Activated CD4-positive, alpha-beta T cell treated with anti-CD3 and anti-CD28 coated beads for 36 hours (primary cell): Measurements from ENCODE around the gene FITM2. TPM values are rescaled to one million over a fixed set of nuclear protein-coding genes. Genes with fewer than 3 reads are reported as not detected.
"Not testable (repeated sequence)": the region's sequence is repeated elsewhere in the genome, so short reads cannot be mapped to it uniquely, and the experiment has no call there.

Source experiments
- ATAC-seq: fragments of 200-7000 bp; cut with Tn5 transposase; one replicate; pipeline ENCODE4 v1.10.0; 2021; ENCODE audit warnings: mild to moderate bottlenecking, moderate library complexity
- CTCF ChIA-PET: fragments of 350-600 bp; sonication (Branson Sonifier 250); formaldehyde crosslinking; loops from one replicate; lab custom pipeline; 2021; ENCODE audit warnings: antibody characterized with exemption; lab: Charles Lee
- POLR2A ChIA-PET: fragments of 350-600 bp; sonication (Branson Sonifier 250); formaldehyde crosslinking; loops from one replicate; lab custom pipeline; 2021; ENCODE audit warnings: antibody characterized with exemption, inconsistent platforms; lab: Charles Lee
- DNase-seq: peaks from one replicate; pipeline ENCODE4 v3.0.0-alpha.2; 2020
- H3K27ac Mint-ChIP-seq: one replicate; pipeline ENCODE4 v1.8.0; 2021; ENCODE audit warnings: mixed read lengths
- H3K27me3 Mint-ChIP-seq: one replicate; pipeline ENCODE4 v1.8.0; 2021; ENCODE audit warnings: mixed read lengths
- H3K36me3 Mint-ChIP-seq: one replicate; pipeline ENCODE4 v1.8.0; 2021; ENCODE audit warnings: low read depth, mixed read lengths
- H3K4me1 Mint-ChIP-seq: one replicate; pipeline ENCODE4 v1.8.0; 2021; ENCODE audit warnings: mixed read lengths
- H3K4me3 Mint-ChIP-seq: one replicate; pipeline ENCODE4 v1.8.0; 2021; ENCODE audit warnings: mild to moderate bottlenecking, moderate library complexity, mixed read lengths
- H3K9me3 Mint-ChIP-seq: one replicate; pipeline ENCODE4 v1.8.0; 2021; ENCODE audit warnings: low read depth, mixed read lengths
- intact Hi-C, 2 experiments: fragments of 100-400 bp; cut with DNase I in 1 of 2; cut with micrococcal nuclease in 1 of 2; formaldehyde crosslinking; loops; one replicate each; pipeline versions ENCODE4 v1.14.2 to v1.15.1; 2022 to 2024; cut with DNase I, micrococcal nuclease
- total RNA-seq, 2 experiments: library from RNA; stranded (reverse); gene quantifications; one replicate each; pipeline ENCODE4 v1.2.3, GENCODE V29; 2021

The FITM2 gene
- total RNA-seq, 2 experiments from 2014 or later = 2.1 to 2.2 TPM

DNA sequence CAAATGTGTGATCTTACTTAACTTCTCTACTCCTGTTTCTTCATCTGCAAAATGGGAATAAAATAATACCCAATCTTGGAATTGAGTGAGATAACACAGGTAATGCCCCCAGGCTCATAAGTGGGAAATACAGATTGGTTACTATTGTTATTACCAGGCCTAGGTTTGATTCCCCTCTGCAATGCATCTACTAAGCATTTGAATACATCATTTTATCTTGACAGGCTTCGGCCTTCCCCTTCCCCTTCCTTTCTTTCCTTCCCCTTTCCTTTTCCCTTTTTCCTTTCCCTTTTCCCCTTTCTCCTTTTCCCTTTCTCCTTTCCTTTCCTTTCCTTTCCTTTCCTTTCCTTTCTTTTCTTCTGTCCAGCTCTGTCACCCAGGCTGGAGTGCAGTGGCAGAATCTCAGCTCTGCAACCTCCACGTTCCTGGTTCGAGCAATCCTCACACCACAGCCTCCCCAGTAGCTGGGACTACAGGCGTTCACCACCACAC, 37.2 kb upstream of the FITM2 start:
- POLR2A ChIA-PET = no interaction called here
- Mint-ChIP-seq H3K36me3 (no peaks in the 10 kb centered on the region), H3K4me1 (no peaks in the 10 kb centered on the region), H3K4me3 (no peak overlapping the region), H3K9me3 (no peaks in the 10 kb centered on the region), H3K27ac (no peak overlapping the region), H3K27me3 (peaks cover 6% of the 10 kb centered on the region)
- intact Hi-C loops = no loop called here
- CTCF ChIA-PET = interaction anchor here (0.6 to 0.8 kb wide), 2 partner anchors 9 to 113 kb away, joined by 3 read pairs; no protein-coding TSS in a partner anchor
- DNase-seq (no peak), ATAC-seq (no peak)

DNA sequence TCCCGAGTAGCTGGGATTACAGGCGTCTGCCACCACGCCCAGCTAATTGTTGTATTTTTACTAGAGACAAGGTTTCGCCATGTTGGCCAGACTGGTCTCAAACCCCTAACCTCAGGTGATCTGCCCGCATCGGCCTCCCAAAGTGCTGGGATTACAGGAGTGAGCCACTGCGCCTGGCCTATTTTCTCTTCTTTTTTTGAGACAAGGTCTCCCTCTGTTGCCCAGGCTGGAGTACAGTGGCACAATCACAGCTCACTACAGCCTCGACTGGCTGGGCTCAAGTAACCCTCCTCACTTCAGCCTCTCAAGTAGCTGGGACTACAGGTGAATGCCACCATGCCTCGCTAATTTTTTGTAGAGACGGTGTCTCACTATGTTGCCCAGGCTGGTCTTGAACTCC, 34.9 kb upstream of the FITM2 start:
- intact Hi-C loops, CTCF ChIA-PET, DNase-seq, H3K27ac Mint-ChIP-seq, ATAC-seq, H3K4me3 Mint-ChIP-seq, POLR2A ChIA-PET, H3K36me3 Mint-ChIP-seq, H3K9me3 Mint-ChIP-seq, H3K27me3 Mint-ChIP-seq, H3K4me1 Mint-ChIP-seq: not testable (repeated sequence)

DNA sequence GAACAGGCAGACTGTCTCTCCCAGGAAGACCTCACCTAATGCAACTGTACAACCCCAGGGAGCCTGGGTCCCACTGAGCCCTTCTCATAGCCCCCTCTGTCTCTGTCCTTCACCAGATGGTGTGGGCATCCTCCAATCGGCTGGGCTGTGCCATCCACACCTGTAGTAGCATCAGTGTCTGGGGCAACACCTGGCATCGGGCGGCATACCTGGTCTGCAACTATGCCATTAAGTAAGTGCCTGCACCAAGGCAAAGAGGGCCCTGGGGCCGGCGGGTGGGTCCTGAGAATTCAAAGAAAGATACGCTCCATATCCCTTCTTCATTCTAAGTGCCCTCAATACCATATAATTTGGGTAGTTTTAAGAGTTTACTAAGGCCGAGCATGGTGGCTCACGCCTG, 34.1 kb upstream of the FITM2 start:
- H3K27me3 Mint-ChIP-seq = peaks cover 4% of the 10 kb centered on the region
- no peaks in the 10 kb centered on the region for H3K9me3 Mint-ChIP-seq
- ChIA-PET CTCF (no interaction called here), POLR2A (no interaction called here)
- H3K4me3 Mint-ChIP-seq = no peak overlapping the region
- intact Hi-C loops = no loop called here
- no peaks in the 10 kb centered on the region for H3K36me3 Mint-ChIP-seq
- DNase-seq = no peak
- ATAC-seq = no peak
- H3K27ac Mint-ChIP-seq = no peak overlapping the region
- H3K4me1 Mint-ChIP-seq = no peaks in the 10 kb centered on the region

DNA sequence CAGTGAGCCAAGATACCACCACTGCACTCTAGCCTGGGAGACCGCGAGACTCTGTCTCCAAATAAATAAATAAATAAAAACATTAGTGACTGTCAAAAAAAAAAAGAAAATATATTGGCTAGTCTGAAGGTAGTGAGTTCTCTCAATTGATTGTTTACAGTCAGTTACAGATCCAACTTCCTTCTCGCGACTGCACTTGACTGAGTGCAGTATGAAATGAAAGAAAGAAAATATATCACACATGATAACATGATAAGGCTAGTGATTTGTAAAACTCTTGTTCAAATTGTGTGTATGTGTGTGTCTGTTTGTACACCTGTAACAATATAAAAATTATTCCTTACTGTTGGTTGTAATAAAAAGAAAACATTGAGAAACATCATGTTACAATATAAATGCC, 33.7 kb upstream of the FITM2 start:
- Mint-ChIP-seq H3K27me3 (peaks cover 4% of the 10 kb centered on the region), H3K4me3 (no peak overlapping the region), H3K27ac (no peak overlapping the region), H3K4me1 (no peaks in the 10 kb centered on the region), H3K9me3 (no peaks in the 10 kb centered on the region), H3K36me3 (no peaks in the 10 kb centered on the region)
- ATAC-seq (no peak), DNase-seq (no peak)
- ChIA-PET POLR2A (no interaction called here), CTCF (interaction anchor here (0.8 kb wide), 1 partner anchor 42 kb away, joined by 3 read pairs; no protein-coding TSS in a partner anchor)
- intact Hi-C loops = no loop called here

DNA sequence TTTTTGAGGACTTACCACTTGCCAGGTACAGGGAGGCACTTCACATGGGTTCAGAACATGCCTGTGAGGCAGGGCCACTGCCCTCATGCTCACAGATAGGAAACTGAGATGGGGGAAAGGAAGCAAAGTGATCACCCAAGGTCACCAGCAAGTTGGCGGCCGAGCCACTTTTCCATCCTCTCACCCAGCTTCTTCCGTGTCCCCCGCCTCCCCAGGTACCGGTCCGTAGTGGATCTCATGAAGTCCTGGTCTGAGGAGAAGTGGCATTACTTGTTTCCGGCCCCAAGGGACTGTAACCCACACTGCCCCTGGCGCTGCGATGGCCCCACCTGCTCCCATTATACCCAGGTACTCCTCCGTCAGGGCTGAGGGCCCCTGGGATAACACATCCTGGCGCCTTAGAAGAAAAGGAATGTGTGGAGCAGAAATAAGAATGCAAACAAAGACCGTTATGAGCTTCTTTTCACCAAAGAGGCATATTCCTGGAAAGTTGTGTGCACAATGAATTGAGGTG, 32.2 kb upstream of the FITM2 start:
- Mint-ChIP-seq H3K36me3 (no peaks in the 10 kb centered on the region), H3K27me3 (peaks cover 2% of the 10 kb centered on the region), H3K9me3 (no peaks in the 10 kb centered on the region), H3K4me3 (no peak overlapping the region), H3K4me1 (no peaks in the 10 kb centered on the region), H3K27ac (no peak overlapping the region)
- POLR2A ChIA-PET = no interaction called here
- ATAC-seq (no peak), DNase-seq (no peak)
- CTCF ChIA-PET = no interaction called here
- intact Hi-C loops = no loop called here

DNA sequence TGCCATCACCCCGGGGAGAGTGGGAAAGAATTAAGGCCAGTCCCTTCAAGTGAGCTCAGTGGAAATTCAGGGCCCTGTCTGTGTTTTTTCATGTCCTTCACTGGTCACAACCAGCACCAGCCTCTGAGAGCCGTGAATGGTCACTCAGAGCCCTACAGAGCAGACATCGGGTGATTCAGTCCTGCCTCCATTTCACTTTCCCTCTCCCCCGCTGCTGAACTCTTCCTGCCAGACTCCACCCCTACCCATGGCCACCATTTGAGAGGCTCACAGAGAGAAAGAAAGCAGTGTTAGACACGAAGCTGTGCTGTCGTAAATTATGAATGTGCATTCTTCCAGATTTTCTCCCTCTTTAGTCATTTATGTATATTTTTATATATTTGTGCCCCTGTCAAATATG, 31.2 kb upstream of the FITM2 start:
- no peak for ATAC-seq

DNA sequence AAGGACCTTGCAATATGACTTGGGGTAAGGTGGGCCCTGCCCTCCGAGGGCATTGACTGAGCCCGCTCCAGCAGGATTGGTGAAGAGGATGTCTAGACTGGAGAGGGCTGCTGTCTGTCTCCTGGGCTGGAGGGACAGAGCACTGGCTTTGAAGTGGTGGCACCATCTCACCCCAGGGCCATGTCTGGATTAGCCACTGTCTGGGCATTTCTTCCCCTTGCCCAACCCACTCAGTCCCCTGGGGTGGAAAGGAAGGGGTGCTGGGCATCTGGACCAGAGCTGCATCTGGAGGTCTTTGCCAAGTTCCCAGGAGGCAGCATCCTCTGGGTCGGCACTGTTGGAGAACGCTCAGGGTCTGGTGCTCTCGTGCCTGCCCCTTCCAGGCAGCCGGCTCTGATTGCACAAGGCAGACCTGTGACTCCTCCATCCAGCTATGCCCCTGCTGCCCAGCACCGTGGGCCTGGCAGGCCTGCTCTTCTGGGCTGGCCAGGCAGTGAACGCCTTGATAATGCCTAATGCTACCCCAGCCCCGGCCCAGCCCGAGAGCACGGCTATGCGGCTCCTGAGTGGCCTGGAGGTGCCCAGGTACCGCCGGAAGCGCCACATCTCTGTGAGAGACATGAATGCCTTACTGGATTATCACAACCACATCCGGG, 25.9 kb upstream of the FITM2 start, which contains the start of gene R3HDML:
Gene R3HDML (plus strand): TSS at position 319 of the 656 bp plus-strand sequence. CDS start 115 bp downstream, at position 434.
- ChIA-PET POLR2A (no interaction called here), CTCF (no interaction called here)
- Mint-ChIP-seq H3K27me3 (peaks cover 6% of the 10 kb centered on the region), H3K9me3 (no peaks in the 10 kb centered on the region), H3K4me3 (no peak within 1 kb of the TSS), H3K4me1 (no peaks in the 10 kb centered on the region), H3K27ac (no peak within 1 kb of the TSS), H3K36me3 (no peaks in the 10 kb centered on the region)
- no peak for ATAC-seq
- no peak for DNase-seq
- intact Hi-C loops = no loop called here

More for the DNA sequence above, 31.2 kb upstream of the FITM2 start:
- intact Hi-C loops = no loop called here
- Mint-ChIP-seq H3K4me1 (no peaks in the 10 kb centered on the region), H3K36me3 (no peaks in the 10 kb centered on the region), H3K9me3 (no peaks in the 10 kb centered on the region), H3K4me3 (no peak overlapping the region), H3K27me3 (peaks cover 2% of the 10 kb centered on the region), H3K27ac (no peak overlapping the region)
- no peak for DNase-seq
- CTCF ChIA-PET = no interaction called here
- POLR2A ChIA-PET = no interaction called here

DNA sequence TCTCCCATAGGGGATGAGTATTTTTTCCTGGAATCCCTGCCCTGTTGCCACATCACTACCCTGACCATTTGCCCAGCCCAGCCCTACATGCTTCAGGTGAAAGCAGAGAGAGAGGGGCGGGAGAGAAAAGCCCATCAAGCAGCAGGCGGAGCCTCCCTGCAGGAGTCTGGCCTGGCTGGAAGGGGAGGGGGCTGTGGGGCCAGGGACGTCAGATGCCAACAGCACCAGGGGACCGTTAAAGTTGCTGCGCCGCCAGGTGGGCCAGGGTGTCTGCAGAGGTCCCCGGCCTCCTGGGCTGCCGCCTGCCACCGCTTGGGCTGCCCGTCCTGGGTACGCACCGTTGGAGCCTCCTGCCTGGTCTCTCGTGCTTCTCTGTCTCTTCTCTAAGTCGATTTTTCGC, 25.1 kb upstream of the FITM2 start:
- no peak for DNase-seq
- no peak for ATAC-seq
- Mint-ChIP-seq H3K4me1 (no peaks in the 10 kb centered on the region), H3K27me3 (peaks cover 9% of the 10 kb centered on the region), H3K9me3 (no peaks in the 10 kb centered on the region), H3K27ac (no peak overlapping the region), H3K36me3 (no peaks in the 10 kb centered on the region), H3K4me3 (no peak overlapping the region)
- intact Hi-C loops = no loop called here
- POLR2A ChIA-PET = no interaction called here
- CTCF ChIA-PET = no interaction called here

DNA sequence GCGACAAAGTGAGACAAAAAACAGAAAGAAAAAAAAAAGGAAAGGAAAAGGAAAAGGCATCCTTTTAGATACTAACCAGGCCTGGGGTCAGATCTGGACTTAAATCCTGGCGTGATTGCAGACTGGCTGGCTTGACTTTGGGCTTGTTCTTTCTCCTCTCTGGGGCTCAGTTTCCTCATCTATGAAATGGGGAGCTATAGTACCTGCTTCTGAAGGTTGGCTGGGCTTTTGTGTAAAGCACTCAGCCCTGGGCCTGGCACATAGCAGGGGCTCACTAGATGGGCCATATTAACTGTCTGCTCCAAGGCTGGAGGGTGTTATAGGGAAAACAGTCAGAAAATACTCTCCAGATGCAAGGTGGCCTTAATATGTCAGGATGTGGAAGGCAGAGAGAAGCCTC, 24.7 kb upstream of the FITM2 start:
- CTCF ChIA-PET = no interaction called here
- no peak for ATAC-seq
- no peaks in the 10 kb centered on the region for H3K9me3 Mint-ChIP-seq
- DNase-seq = no peak
- intact Hi-C loops = no loop called here
- no peak overlapping the region for H3K27ac Mint-ChIP-seq
- H3K4me1 Mint-ChIP-seq = no peaks in the 10 kb centered on the region
- peaks cover 9% of the 10 kb centered on the region for H3K27me3 Mint-ChIP-seq
- no peak overlapping the region for H3K4me3 Mint-ChIP-seq
- H3K36me3 Mint-ChIP-seq = no peaks in the 10 kb centered on the region
- POLR2A ChIA-PET = no interaction called here

DNA sequence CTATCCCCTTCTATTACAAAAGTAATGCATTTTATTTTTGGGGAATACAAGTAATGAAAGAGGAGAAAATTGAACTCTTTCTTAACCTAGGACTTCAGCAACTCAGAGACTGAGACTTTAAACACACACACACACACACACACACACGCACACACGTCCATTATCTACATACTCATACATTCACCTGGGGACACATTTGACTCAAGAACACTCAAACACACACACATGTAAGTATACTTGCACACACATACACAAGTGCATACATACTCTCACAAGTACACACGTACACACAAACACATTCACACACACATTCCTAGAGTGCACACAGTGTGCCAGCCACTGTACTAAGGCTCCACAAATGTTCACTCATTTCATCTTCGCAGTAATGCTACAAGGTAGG, 23.7 kb upstream of the FITM2 start:
- H3K27me3 Mint-ChIP-seq = peaks cover 9% of the 10 kb centered on the region
- H3K36me3 Mint-ChIP-seq = no peaks in the 10 kb centered on the region
- no peak overlapping the region for H3K27ac Mint-ChIP-seq
- intact Hi-C loops = no loop called here
- ATAC-seq (no peak), DNase-seq (no peak)
- POLR2A ChIA-PET = no interaction called here
- H3K4me1 Mint-ChIP-seq = no peaks in the 10 kb centered on the region
- no peak overlapping the region for H3K4me3 Mint-ChIP-seq
- no peaks in the 10 kb centered on the region for H3K9me3 Mint-ChIP-seq
- CTCF ChIA-PET = no interaction called here

DNA sequence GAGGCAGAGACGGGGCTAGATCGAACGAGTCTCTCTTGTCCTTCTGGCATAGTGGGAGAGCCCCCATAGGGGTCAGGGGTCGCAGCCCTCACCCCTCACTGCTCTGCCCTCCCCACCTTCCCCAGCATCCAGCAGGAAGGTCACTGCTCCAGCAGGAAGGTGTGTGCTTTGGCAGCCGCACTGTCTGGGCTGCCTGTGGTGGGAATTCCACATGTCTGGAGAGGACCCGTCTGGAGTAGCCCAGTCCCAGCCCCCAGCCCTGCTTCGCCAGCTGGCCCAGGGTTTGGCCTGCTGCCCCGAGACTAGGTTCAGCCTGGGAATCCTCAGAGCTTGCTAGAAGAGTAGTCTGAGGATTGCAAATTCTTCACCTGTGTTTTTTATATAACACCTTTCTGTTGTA, 23.3 kb upstream of the FITM2 start:
- POLR2A ChIA-PET = no interaction called here
- Mint-ChIP-seq H3K27ac (no peak overlapping the region), H3K4me3 (no peak overlapping the region), H3K9me3 (no peaks in the 10 kb centered on the region), H3K4me1 (no peaks in the 10 kb centered on the region), H3K36me3 (no peaks in the 10 kb centered on the region), H3K27me3 (peaks cover 9% of the 10 kb centered on the region)
- no peak for ATAC-seq
- intact Hi-C loops = no loop called here
- DNase-seq = no peak
- CTCF ChIA-PET = no interaction called here

DNA sequence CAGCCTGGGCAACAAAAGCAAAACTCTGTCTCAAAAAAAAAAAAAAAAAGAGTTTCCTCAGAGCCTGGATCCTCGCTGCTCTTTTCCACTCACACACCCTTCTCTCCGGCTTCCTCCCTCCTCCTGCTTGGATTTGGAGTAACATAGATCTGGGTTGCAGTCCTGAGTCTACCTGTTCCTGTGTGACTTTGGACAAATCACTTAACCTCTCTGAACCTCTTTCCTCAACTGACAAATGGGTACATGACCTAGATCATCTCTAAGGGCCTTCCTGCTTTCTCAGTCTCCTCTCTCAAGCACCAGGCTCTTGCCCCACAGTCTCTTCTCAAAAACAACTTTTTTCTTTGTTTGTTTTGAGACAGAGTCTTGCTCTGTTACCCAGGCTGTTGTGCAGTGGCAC, 20.2 kb upstream of the FITM2 start:
- intact Hi-C loops = no loop called here
- no peak for ATAC-seq
- H3K27ac Mint-ChIP-seq = no peak overlapping the region
- DNase-seq = no peak
- CTCF ChIA-PET = interaction anchor here (1.3 kb wide), 1 partner anchor 113 kb away, joined by 12 read pairs; no protein-coding TSS in a partner anchor
- no peaks in the 10 kb centered on the region for H3K4me1 Mint-ChIP-seq
- H3K4me3 Mint-ChIP-seq = no peak overlapping the region
- H3K9me3 Mint-ChIP-seq = no peaks in the 10 kb centered on the region
- peaks cover 7% of the 10 kb centered on the region for H3K27me3 Mint-ChIP-seq
- POLR2A ChIA-PET = no interaction called here
- no peaks in the 10 kb centered on the region for H3K36me3 Mint-ChIP-seq
